ENCODE measurements around the gene SCN5A.

SCN5A gene

GRCh38 chr3:38575279-38575843 lies 74.1 kb downstream of the SCN5A start:
- Histone ChIP-seq H2AFZ (ENCODE audit: low read depth, low read length) (no peak overlapping the region), H4K20me1 (ENCODE audit: insufficient read depth, low read length) (no peaks in the 10 kb centered on the region), H3K9me3 (ENCODE audit: insufficient read depth, low read length) (no peaks in the 10 kb centered on the region), H3K9ac (ENCODE audit: low read length) (no peak overlapping the region), H3K27me3 (ENCODE audit: low read depth, low read length) (no peaks in the 10 kb centered on the region), H3K4me2 (ENCODE audit: low read length) (no peak overlapping the region), H3K79me2 (ENCODE audit: low read length) (no peaks in the 10 kb centered on the region), H3K27ac (ENCODE audit: low read length) (no peak overlapping the region), H3K36me3 (replicated peaks; ENCODE audit: low read depth, low read length) (no peaks in the 10 kb centered on the region), H3K4me3 (ENCODE audit: low read length) (no peak overlapping the region), H3K4me1 (ENCODE audit: low read length) (peaks cover 10% of the 10 kb centered on the region)
- no peak for TF ChIP-seq EZH2phosphoT487 (IDR thresholded peaks at IDR 0.05; ENCODE audit: low read depth)
- no peak for TF ChIP-seq CTCF (IDR thresholded peaks at IDR 0.05; ENCODE audit: low read depth, low read length)

- Histone ChIP-seq H3K27me3 (ENCODE audit: low read depth, low read length) (no peaks in the 10 kb centered on the region), H3K36me3 (replicated peaks; ENCODE audit: low read depth, low read length) (no peaks in the 10 kb centered on the region), H4K20me1 (ENCODE audit: insufficient read depth, low read length) (no peaks in the 10 kb centered on the region), H3K27ac (ENCODE audit: low read length) (no peak overlapping the region), H3K79me2 (ENCODE audit: low read length) (no peaks in the 10 kb centered on the region), H3K4me1 (ENCODE audit: low read length) (peaks cover 3% of the 10 kb centered on the region), H3K4me3 (ENCODE audit: low read length) (no peak overlapping the region), H3K4me2 (ENCODE audit: low read length) (no peak overlapping the region), H3K9me3 (ENCODE audit: insufficient read depth, low read length) (no peaks in the 10 kb centered on the region), H2AFZ (ENCODE audit: low read depth, low read length) (no peak overlapping the region), H3K9ac (ENCODE audit: low read length) (no peak overlapping the region)
- TF ChIP-seq CTCF (IDR thresholded peaks at IDR 0.05; ENCODE audit: low read depth, low read length) = no peak
- no peak for TF ChIP-seq EZH2phosphoT487 (IDR thresholded peaks at IDR 0.05; ENCODE audit: low read depth)
Observed at GRCh38 chr3:38574411-38575278, 74.8 kb downstream of the SCN5A start.

DNA sequence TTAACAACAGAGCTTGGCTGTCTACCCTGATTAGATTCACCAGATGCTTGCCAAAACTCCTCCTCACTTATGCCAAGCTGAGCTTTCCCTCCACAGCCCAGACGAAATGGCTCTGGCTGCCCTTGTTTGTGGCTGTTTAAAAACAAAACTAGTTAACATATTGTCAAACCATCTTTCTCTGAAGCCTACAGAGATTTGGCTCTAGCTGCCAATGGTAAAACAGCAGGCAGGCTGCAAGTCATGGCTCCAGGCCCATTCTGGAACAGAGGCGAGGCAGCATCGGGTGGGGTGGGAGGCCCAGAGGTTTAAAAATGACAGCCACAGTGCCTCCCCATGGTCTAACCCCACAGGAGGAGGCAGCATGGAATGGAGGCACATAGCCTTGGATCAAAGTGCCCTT lies 75.9 kb downstream of the SCN5A start:
- no peak overlapping the region for H3K9ac ChIP-seq (ENCODE audit: low read length)
- H4K20me1 ChIP-seq (ENCODE audit: insufficient read depth, low read length) = no peaks in the 10 kb centered on the region
- no peaks in the 10 kb centered on the region for H3K27me3 ChIP-seq (ENCODE audit: low read depth, low read length)
- no peak overlapping the region for H2AFZ ChIP-seq (ENCODE audit: low read depth, low read length)
- no peak overlapping the region for H3K4me3 ChIP-seq (ENCODE audit: low read length)
- H3K36me3 ChIP-seq (replicated peaks; ENCODE audit: low read depth, low read length) = no peaks in the 10 kb centered on the region
- TF ChIP-seq CTCF (IDR thresholded peaks at IDR 0.05; ENCODE audit: low read depth, low read length) = no peak
- TF ChIP-seq EZH2phosphoT487 (IDR thresholded peaks at IDR 0.05; ENCODE audit: low read depth) = no peak
- H3K9me3 ChIP-seq (ENCODE audit: insufficient read depth, low read length) = no peaks in the 10 kb centered on the region
- H3K4me1 ChIP-seq (ENCODE audit: low read length) = no peaks in the 10 kb centered on the region
- no peaks in the 10 kb centered on the region for H3K79me2 ChIP-seq (ENCODE audit: low read length)
- H3K4me2 ChIP-seq (ENCODE audit: low read length) = no peak overlapping the region
- no peak overlapping the region for H3K27ac ChIP-seq (ENCODE audit: low read length)

GRCh38 chr3:38573111-38573510 lies 76.4 kb downstream of the SCN5A start:
- Histone ChIP-seq H3K4me3 (ENCODE audit: low read length) (no peak overlapping the region), H3K27me3 (ENCODE audit: low read depth, low read length) (no peaks in the 10 kb centered on the region), H4K20me1 (ENCODE audit: insufficient read depth, low read length) (no peaks in the 10 kb centered on the region), H3K27ac (ENCODE audit: low read length) (no peak overlapping the region), H3K4me1 (ENCODE audit: low read length) (no peaks in the 10 kb centered on the region), H3K9me3 (ENCODE audit: insufficient read depth, low read length) (no peaks in the 10 kb centered on the region), H3K36me3 (replicated peaks; ENCODE audit: low read depth, low read length) (no peaks in the 10 kb centered on the region), H3K4me2 (ENCODE audit: low read length) (no peak overlapping the region), H3K9ac (ENCODE audit: low read length) (no peak overlapping the region), H2AFZ (ENCODE audit: low read depth, low read length) (no peak overlapping the region), H3K79me2 (ENCODE audit: low read length) (no peaks in the 10 kb centered on the region)
- TF ChIP-seq CTCF (IDR thresholded peaks at IDR 0.05; ENCODE audit: low read depth, low read length) (no peak), EZH2phosphoT487 (IDR thresholded peaks at IDR 0.05; ENCODE audit: low read depth) (no peak)

All from OCI-LY3 (cell line).